CD8-positive, alpha-beta memory T cell (primary cell): ENCODE data around the gene ZNG1A. TPM values are rescaled to one million over a fixed set of nuclear protein-coding genes. Genes with fewer than 3 reads are reported as not detected.
A peak's percentile ranks its signal among the peaks of the same experiment; 100 is the strongest.
"Not testable (repeated sequence)": the region's sequence is repeated elsewhere in the genome, so short reads cannot be mapped to it uniquely, and the experiment has no call there.

Source experiments
- CTCF ChIA-PET: fragments of 350-600 bp; sonication (Branson Sonifier 250); formaldehyde crosslinking; loops from one replicate; lab custom pipeline; 2021; ENCODE audit warnings: antibody characterized with exemption; lab: Charles Lee
- POLR2A ChIA-PET: fragments of 350-600 bp; sonication (Branson Sonifier 250); formaldehyde crosslinking; loops from one replicate; lab custom pipeline; 2021; ENCODE audit warnings: antibody characterized with exemption; lab: Charles Lee
- DNase-seq, 5 donors: peaks; one replicate each; pipeline versions ENCODE4 v3.0.0 to v3.0.0-alpha.2; 2020 to 2022; ENCODE audit warnings: mixed read lengths in 1 of 5
- H3K27ac ChIP-seq: one replicate; pipeline ENCODE4 v1.7.0; 2013; ENCODE audit warnings: low read depth, mild to moderate bottlenecking, low read length, moderate library complexity
- H3K27me3 ChIP-seq: 2 replicates; pipeline ENCODE4 v1.7.0; 2013; ENCODE audit warnings: low read length, mild to moderate bottlenecking; ENCODE audit not compliant: insufficient read depth, poor library complexity, severe bottlenecking
- H3K36me3 ChIP-seq: 2 replicates; pipeline ENCODE4 v1.7.0; 2013; ENCODE audit warnings: mild to moderate bottlenecking, low read length, moderate library complexity; ENCODE audit not compliant: insufficient read depth
- H3K4me1 ChIP-seq: 2 replicates; pipeline ENCODE4 v1.7.0; 2013; ENCODE audit warnings: mild to moderate bottlenecking, low read length, moderate library complexity; ENCODE audit not compliant: insufficient read depth
- H3K4me3 ChIP-seq: 2 replicates; pipeline ENCODE4 v1.7.0; 2013; ENCODE audit warnings: mild to moderate bottlenecking, low read length
- H3K9me3 ChIP-seq: 2 replicates; pipeline ENCODE4 v1.7.0; 2013; ENCODE audit warnings: mild to moderate bottlenecking, low read length
- H3K27ac Mint-ChIP-seq, 8 donors: one replicate each; pipeline ENCODE4 v1.8.0; 2020 to 2021; ENCODE audit warnings: mixed read lengths in 8 of 8, mild to moderate bottlenecking in 6 of 8, inconsistent platforms in 3 of 8, moderate library complexity in 3 of 8
- H3K27me3 Mint-ChIP-seq, 2 donors: one replicate each; pipeline ENCODE4 v1.8.0; 2020 to 2021; ENCODE audit warnings: mixed read lengths in 2 of 2, mild to moderate bottlenecking in 1 of 2, moderate library complexity in 1 of 2
- H3K36me3 Mint-ChIP-seq, 3 donors: one replicate each; pipeline ENCODE4 v1.8.0; 2020 to 2021; ENCODE audit warnings: mixed read lengths in 3 of 3, inconsistent platforms in 1 of 3, mild to moderate bottlenecking in 1 of 3
- H3K4me1 Mint-ChIP-seq, 3 donors: one replicate each; pipeline ENCODE4 v1.8.0; 2020 to 2021; ENCODE audit warnings: mixed read lengths in 3 of 3, inconsistent platforms in 1 of 3, mild to moderate bottlenecking in 1 of 3
- H3K4me3 Mint-ChIP-seq, 7 donors: one replicate each; pipeline ENCODE4 v1.8.0; 2020 to 2021; ENCODE audit warnings: mixed read lengths in 7 of 7, mild to moderate bottlenecking in 6 of 7, moderate library complexity in 4 of 7, inconsistent platforms in 2 of 7
- H3K9me3 Mint-ChIP-seq, 5 donors: one replicate each; pipeline ENCODE4 v1.8.0; 2020 to 2022; ENCODE audit warnings: mixed read lengths in 5 of 5, mild to moderate bottlenecking in 3 of 5, moderate library complexity in 2 of 5, inconsistent platforms in 1 of 5
- polyA plus RNA-seq: library from polyadenylated mRNA; unstranded; fragments of 300-500 nt; fragmentation: Illumina TruSeq; gene quantifications from one replicate; pipeline ENCODE4 v1.2.3, GENCODE V29; 2021
- total RNA-seq, 2 experiments: library from RNA; stranded (reverse); gene quantifications; one replicate each; pipeline ENCODE4 v1.2.3, GENCODE V29; 2021

ZNG1A gene
- total and polyA plus RNA-seq, 3 experiments from 2014 or later: 17.5 to 50.1 (median 47.3) TPM

DNA sequence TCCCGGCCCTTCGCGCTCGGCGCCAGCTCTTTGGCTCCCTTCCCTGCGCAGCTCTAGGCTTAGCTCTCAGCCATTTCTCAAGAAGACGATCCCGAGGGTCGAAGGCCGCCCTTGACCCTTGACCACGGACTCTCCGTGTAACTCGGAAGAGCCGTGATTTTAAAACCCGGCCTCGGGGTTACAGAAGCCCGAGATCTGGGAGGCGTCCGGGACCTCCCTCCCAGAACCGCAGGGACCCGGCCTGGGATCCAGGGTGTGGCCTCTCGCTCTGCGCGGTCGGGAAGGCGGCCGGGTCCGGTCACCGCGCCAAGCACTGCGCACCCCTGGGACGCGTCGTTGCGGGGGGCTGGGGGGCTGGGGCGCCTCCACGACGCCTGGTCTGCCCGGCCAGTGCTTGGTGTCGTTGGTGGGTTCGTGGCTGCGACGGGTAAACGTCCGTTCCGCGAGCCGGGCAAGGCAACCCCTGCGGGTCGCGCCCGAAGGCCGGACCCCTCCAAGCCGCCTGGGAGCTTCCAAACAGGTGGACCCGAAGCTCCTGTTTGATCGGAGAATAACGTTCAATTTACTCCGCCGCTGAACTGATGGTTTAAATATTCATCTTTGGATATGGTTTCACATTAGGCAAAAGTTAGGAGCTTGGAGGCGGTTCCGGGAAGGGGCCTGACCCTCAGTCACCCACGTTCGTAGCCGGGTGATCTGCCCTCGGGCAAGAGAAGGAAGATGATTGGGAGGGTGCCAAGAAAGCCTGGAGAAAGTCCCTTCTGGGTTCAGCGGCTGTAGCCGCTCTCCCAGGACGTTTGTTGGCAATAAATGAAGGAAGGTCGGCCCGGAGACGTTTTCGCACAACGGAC, 64.4 kb downstream of the ZNG1A start:
- H3K4me3 ChIP-seq, H3K9me3 Mint-ChIP-seq, H3K36me3 Mint-ChIP-seq, POLR2A ChIA-PET, H3K9me3 ChIP-seq, H3K36me3 ChIP-seq, CTCF ChIA-PET, H3K4me1 ChIP-seq, H3K27ac ChIP-seq: not testable (repeated sequence)
- peaks cover 17% of the 10 kb centered on the region for H3K27me3 ChIP-seq
- H3K27ac Mint-ChIP-seq: peak overlapping the region in 3 of 8 donors; percentile 51 to 75 (median 60)
- H3K4me1 Mint-ChIP-seq: peaks cover 20 to 25% (median 21%) of the 10 kb centered on the region in 3 donors
- peak overlapping the region; percentile 40 to 87 (median 70) for H3K4me3 Mint-ChIP-seq
- peak in 1 of 5 donors; percentile 20 for DNase-seq
- H3K27me3 Mint-ChIP-seq: peaks cover 42 to 44% of the 10 kb centered on the region in 2 donors

DNA sequence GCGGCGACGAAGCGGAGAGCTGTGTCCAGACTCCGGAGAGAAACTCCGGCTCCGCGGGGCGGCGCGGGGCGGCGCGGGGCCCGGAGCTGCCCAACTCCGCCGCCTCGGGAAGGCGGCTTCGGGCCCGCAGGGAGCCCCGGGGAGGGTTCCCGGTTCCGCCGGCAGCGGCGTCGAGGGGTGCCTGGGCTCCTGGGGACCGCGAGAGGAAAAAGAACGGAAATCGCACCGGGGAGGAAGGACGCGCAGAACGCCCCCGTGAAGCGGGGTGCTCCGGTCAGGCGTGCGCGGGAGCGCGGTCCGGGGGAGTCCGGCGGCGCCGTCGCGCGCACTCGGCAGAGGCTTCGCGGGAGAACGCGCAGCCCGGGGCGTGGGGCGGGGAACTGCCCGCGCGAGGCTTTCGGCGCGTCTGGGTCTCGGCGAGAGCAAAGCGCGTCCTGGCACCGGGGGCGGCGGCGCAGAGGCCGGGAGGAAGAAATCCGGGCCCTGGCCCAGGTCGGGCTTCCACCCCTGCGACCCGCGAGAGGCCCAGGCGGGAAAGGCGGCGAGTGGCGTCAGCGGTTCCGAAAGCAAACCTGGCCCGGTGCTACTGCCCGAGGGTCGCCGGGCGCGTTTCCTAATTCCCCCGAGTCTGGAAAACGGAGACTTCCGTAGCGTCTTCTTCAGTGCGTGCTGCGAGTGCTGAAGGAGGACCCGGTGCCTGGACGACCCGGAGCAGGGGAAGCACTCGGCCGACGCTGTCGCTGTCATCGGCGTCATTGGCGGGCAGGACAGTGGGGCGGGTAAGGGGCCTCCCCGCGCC, 65.2 kb downstream of the ZNG1A start:
- POLR2A ChIA-PET, CTCF ChIA-PET: not testable (repeated sequence)
- peak overlapping the region in 2 of 8 donors; percentile 27 to 56 for H3K27ac Mint-ChIP-seq

DNA sequence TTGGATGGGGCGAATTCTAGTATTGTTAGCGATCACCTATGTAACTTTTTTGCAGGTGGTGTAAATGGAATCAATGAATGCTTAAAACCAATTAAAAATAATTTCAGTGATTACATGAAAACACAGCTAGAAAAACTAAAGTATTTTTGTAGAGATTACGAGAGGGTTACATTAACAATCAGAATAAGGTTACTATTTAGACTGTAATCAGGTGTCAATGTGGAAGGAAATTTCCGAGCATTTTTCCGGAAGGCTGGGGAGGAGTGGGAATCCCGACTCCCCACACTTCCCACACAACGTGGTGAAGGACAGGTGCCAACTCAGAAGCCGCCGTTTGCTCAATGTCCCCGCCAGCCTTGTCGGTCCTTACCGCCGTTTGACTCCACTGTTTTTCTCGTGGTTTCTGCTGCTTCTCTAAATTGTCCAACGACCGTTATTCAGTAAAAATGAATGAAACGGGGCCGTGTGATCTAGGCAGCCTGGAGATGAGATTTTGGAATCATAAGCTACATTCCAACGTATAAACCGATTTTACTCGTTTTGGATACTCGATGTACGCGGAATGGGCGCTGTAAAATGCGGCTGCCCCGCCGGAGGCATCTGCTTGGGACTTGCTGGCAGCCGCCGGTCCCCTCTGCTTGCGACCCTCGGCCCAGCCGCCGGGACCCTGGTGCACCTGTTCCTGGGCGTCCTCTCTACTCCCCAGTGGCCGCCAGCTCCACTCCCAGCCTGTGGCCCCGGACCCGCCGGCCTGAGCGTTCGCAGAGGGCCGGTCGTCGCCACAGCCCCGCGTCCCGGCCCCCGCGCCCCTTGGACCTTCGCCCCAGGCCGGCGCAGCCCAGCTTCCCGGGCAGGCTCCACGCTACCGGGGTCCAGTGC, 66.0 kb downstream of the ZNG1A start:
- DNase-seq, H3K36me3 ChIP-seq, H3K4me3 ChIP-seq, H3K36me3 Mint-ChIP-seq, H3K9me3 Mint-ChIP-seq, H3K27ac ChIP-seq, H3K4me1 ChIP-seq, H3K9me3 ChIP-seq, CTCF ChIA-PET, POLR2A ChIA-PET: not testable (repeated sequence)
- Mint-ChIP-seq H3K4me3 (peak overlapping the region in 4 of 7 donors; percentile 53 to 75 (median 56)), H3K27me3 (peaks cover 45 to 47% of the 10 kb centered on the region in 2 donors), H3K27ac (peak overlapping the region in 1 of 8 donors; percentile 48), H3K4me1 (peaks cover 17 to 23% (median 18%) of the 10 kb centered on the region in 3 donors)
- H3K27me3 ChIP-seq: peaks cover 21% of the 10 kb centered on the region

More for the DNA sequence above, 65.2 kb downstream of the ZNG1A start:
- H3K36me3 Mint-ChIP-seq, H3K27ac ChIP-seq, H3K4me1 ChIP-seq, H3K36me3 ChIP-seq, H3K9me3 ChIP-seq, H3K9me3 Mint-ChIP-seq: not testable (repeated sequence)
- peak in 3 of 5 donors; percentile 34 to 51 (median 49) for DNase-seq
- Mint-ChIP-seq H3K4me1 (peaks cover 20 to 25% (median 21%) of the 10 kb centered on the region in 3 donors), H3K27me3 (peaks cover 46 to 48% of the 10 kb centered on the region in 2 donors), H3K4me3 (peak overlapping the region in 6 of 7 donors; percentile 63 to 87 (median 72))
- Histone ChIP-seq H3K27me3 (peaks cover 19% of the 10 kb centered on the region), H3K4me3 (peak overlapping the region; percentile 12)

DNA sequence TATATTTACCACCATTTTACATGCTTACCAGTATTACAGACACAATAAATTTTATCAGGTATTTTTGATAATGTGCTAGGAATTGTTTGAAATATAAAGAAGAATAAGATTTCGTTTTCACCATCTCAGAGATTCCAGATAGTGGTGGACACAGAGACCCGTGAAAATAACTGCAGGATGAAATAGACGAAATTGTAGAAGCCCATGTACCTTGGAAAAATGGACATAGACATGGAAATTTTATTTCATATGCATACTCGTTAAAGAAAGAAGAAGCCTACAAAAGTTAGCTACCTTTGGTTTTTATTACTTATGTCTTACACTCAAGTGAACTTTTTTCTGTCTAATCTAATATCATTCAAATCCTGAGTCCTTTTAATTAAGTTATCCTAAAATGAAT, 68.2 kb downstream of the ZNG1A start:
- H3K27me3 Mint-ChIP-seq: peaks cover 43 to 52% of the 10 kb centered on the region in 2 donors
- H3K36me3 Mint-ChIP-seq: not testable (repeated sequence)

DNA sequence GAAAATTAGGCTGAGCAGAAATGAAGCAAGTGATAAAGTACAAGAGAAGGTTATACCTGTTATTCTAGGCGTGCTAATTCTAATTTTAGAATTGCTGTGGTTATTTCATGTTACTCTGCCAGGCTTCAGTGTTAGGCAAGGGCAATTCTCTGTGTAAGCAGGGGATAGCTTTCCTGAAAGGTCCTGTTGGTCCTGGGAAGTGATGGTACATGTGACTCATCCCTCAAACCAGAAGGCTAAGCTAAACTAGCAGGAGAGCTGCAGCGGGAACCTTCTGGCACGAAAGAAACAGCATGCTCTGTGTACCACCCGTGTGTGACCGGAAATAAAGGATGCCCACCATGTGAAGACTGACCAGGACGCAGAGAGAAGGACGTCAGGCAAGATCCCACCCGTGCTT, 69.3 kb downstream of the ZNG1A start:
- not testable (repeated sequence) for DNase-seq

More for the DNA sequence above, 68.2 kb downstream of the ZNG1A start:
- H3K4me1 ChIP-seq, CTCF ChIA-PET, H3K4me3 Mint-ChIP-seq, H3K36me3 ChIP-seq, H3K27ac Mint-ChIP-seq, H3K9me3 ChIP-seq, DNase-seq, H3K9me3 Mint-ChIP-seq, H3K27ac ChIP-seq, POLR2A ChIA-PET, H3K4me3 ChIP-seq: not testable (repeated sequence)
- peaks cover 7 to 14% (median 10%) of the 10 kb centered on the region in 3 donors for H3K4me1 Mint-ChIP-seq
- peaks cover 21% of the 10 kb centered on the region for H3K27me3 ChIP-seq

DNA sequence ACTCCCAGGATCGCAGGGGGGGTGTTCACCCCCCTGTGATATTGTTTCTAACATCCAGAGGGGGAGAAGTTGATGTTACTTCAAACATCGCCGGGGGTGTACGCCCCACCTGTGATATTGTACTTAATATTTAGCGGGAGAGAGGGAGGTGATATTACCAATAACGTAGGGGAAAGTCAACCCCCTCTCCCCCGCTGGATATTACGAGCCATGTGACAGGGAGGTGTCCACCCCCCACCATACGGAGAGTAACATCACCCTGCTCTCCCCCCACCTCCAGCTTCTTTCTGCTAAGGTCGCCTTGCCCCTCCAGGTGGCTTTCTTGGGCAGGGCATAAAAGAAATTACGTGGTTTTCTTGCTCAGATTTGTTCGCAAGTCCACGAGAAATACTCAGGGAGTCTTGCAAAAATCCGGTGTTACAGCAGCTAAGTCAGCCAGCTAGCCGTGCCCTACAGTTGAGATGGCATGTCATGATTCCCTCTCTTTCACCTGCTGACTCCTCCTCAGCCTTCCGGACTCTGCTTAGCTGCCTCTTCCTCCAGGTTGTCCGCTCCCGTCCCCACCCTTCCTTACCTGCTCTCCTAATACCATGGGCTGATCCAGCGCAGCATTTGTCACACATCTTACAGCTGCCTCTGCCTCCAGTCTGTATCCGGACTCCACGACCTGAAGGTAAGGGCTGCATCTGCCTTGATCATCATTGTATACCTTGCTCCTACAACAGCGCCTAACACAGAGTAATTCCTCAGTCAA, 69.9 kb downstream of the ZNG1A start:
- H3K27me3 ChIP-seq: peaks cover 10% of the 10 kb centered on the region
- H3K9me3 ChIP-seq, POLR2A ChIA-PET, H3K4me3 ChIP-seq, H3K4me3 Mint-ChIP-seq, DNase-seq, H3K27ac ChIP-seq, H3K9me3 Mint-ChIP-seq, H3K36me3 Mint-ChIP-seq, H3K4me1 Mint-ChIP-seq, H3K36me3 ChIP-seq, CTCF ChIA-PET, H3K4me1 ChIP-seq: not testable (repeated sequence)
- H3K27me3 Mint-ChIP-seq: peaks cover 33 to 48% of the 10 kb centered on the region in 2 donors
- H3K27ac Mint-ChIP-seq: peak overlapping the region in 1 of 8 donors; percentile 90

More for the DNA sequence above, 69.3 kb downstream of the ZNG1A start:
- CTCF ChIA-PET, H3K27ac ChIP-seq, H3K4me3 ChIP-seq, H3K4me3 Mint-ChIP-seq, H3K9me3 Mint-ChIP-seq, H3K9me3 ChIP-seq, H3K27ac Mint-ChIP-seq, H3K4me1 ChIP-seq, POLR2A ChIA-PET, H3K36me3 Mint-ChIP-seq, H3K36me3 ChIP-seq, H3K4me1 Mint-ChIP-seq: not testable (repeated sequence)
- H3K27me3 ChIP-seq: peaks cover 15% of the 10 kb centered on the region
- peaks cover 36 to 50% of the 10 kb centered on the region in 2 donors for H3K27me3 Mint-ChIP-seq

DNA sequence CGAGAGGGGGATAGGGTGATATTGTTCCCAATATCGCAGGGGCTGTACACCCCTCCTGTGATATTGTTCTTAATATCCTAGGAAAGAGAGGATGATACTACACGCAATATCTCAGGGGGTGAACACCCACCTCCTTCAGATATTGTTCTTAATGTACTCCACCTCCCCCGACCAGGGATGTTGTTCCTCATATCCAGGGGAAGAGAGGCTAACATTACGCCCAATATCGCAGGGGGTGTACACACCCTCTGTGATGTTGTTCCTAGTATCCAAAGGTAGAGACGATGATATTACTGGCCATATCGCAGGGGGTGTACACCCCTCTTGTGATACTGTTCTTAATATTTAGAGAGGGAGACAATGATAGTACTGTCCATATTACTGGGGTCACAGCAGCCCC, 72.9 kb downstream of the ZNG1A start:
- H3K9me3 ChIP-seq, H3K4me1 Mint-ChIP-seq, H3K4me1 ChIP-seq, H3K27ac ChIP-seq, H3K27me3 ChIP-seq, POLR2A ChIA-PET, DNase-seq, H3K4me3 Mint-ChIP-seq, H3K36me3 ChIP-seq, CTCF ChIA-PET, H3K27ac Mint-ChIP-seq, H3K4me3 ChIP-seq, H3K9me3 Mint-ChIP-seq, H3K36me3 Mint-ChIP-seq: not testable (repeated sequence)
- peaks cover 24 to 35% of the 10 kb centered on the region in 2 donors for H3K27me3 Mint-ChIP-seq
